Suprapubic skin (tissue), 3 donors: Measurements from ENCODE around the gene SIN3B.

ENCODE experiments used
- CTCF ChIP-seq, 2 donors: fragments of 200-600 bp in 1 of 2; fragments of 450-650 bp in 1 of 2; sonication (generic) in 1 of 2; IDR thresholded peaks; one replicate each; pipeline ENCODE4 v1.5.1; 2016 to 2019; ENCODE audit warnings: antibody characterized with exemption in 2 of 2, mild to moderate bottlenecking in 1 of 2, moderate library complexity in 1 of 2
- POLR2A ChIP-seq, 2 donors: fragments of 450-650 bp; IDR thresholded peaks; one replicate each; pipeline ENCODE4 v1.6.1; 2017; ENCODE audit warnings: antibody characterized with exemption in 2 of 2, mild to moderate bottlenecking in 2 of 2, moderate library complexity in 2 of 2

- TF ChIP-seq POLR2A (IDR thresholded peaks at IDR 0.05) = no peak
- no peak for TF ChIP-seq CTCF (IDR thresholded peaks at IDR 0.05)
Measured at GRCh38 chr19:16791942-16792341, 37.3 kb upstream of the SIN3B start.
